ENCODE data around the gene ACER1.

The ACER1 gene

GRCh38 chr19:6272411-6272791 is 61.0 kb downstream of the ACER1 start:
- H3K4me3 ChIP-seq (ENCODE audit: low read depth, low read length) = no peak overlapping the region
- no peak for TF ChIP-seq POLR2A (IDR thresholded peaks at IDR 0.05; ENCODE audit: extremely low read depth, insufficient read length)
- DNase-seq (ENCODE audit: low read depth) = no peak

GRCh38 chr19:6271721-6272410 is 61.5 kb downstream of the ACER1 start:
- TF ChIP-seq MYC (IDR thresholded peaks at IDR 0.05; ENCODE audit: low read depth, low read length) = no peak
- TF ChIP-seq POLR2A (IDR thresholded peaks at IDR 0.05; ENCODE audit: extremely low read depth, insufficient read length) = no peak
- TF ChIP-seq CTCF (IDR thresholded peaks at IDR 0.05; ENCODE audit: low read depth, low read length) = no peak
- TF ChIP-seq MAX (IDR thresholded peaks at IDR 0.05; ENCODE audit: low read depth, low read length) = no peak
- no peak overlapping the region for H3K4me3 ChIP-seq (ENCODE audit: low read depth, low read length)
- DNase-seq (ENCODE audit: low read depth) = no peak

GRCh38 chr19:6271251-6271650 is 62.2 kb downstream of the ACER1 start:
- DNase-seq (ENCODE audit: low read depth) = no peak
- H3K4me3 ChIP-seq (ENCODE audit: low read depth, low read length) = no peak overlapping the region
- TF ChIP-seq CTCF (IDR thresholded peaks at IDR 0.05; ENCODE audit: low read depth, low read length) (no peak), MYC (IDR thresholded peaks at IDR 0.05; ENCODE audit: low read depth, low read length) (no peak), MAX (IDR thresholded peaks at IDR 0.05; ENCODE audit: low read depth, low read length) (no peak)

GRCh38 chr19:6270822-6271221 is 62.6 kb downstream of the ACER1 start:
- DNase-seq (ENCODE audit: low read depth) = no peak
- TF ChIP-seq POLR2A (IDR thresholded peaks at IDR 0.05; ENCODE audit: extremely low read depth, insufficient read length) (no peak), MAX (IDR thresholded peaks at IDR 0.05; ENCODE audit: low read depth, low read length) (no peak), CTCF (IDR thresholded peaks at IDR 0.05; ENCODE audit: low read depth, low read length) (no peak), MYC (IDR thresholded peaks at IDR 0.05; ENCODE audit: low read depth, low read length) (no peak)
- H3K4me3 ChIP-seq (ENCODE audit: low read depth, low read length) = no peak overlapping the region

GRCh38 chr19:6270076-6270745 is 63.2 kb downstream of the ACER1 start:
- no peak overlapping the region for H3K4me3 ChIP-seq (ENCODE audit: low read depth, low read length)
- TF ChIP-seq MAX (IDR thresholded peaks at IDR 0.05; ENCODE audit: low read depth, low read length) = no peak
- no peak for DNase-seq (ENCODE audit: low read depth)

- TF ChIP-seq MAX (IDR thresholded peaks at IDR 0.05; ENCODE audit: low read depth, low read length) = no peak
- no peak for DNase-seq (ENCODE audit: low read depth)
- H3K4me3 ChIP-seq (ENCODE audit: low read depth, low read length) = no peak overlapping the region
Observed at GRCh38 chr19:6269101-6269886, 64.1 kb downstream of the ACER1 start.

- H3K4me3 ChIP-seq (ENCODE audit: low read depth, low read length) = no peak overlapping the region
- DNase-seq (ENCODE audit: low read depth) = no peak
- TF ChIP-seq MAX (IDR thresholded peaks at IDR 0.05; ENCODE audit: low read depth, low read length) (no peak), CTCF (IDR thresholded peaks at IDR 0.05; ENCODE audit: low read depth, low read length) (no peak), POLR2A (IDR thresholded peaks at IDR 0.05; ENCODE audit: extremely low read depth, insufficient read length) (no peak), MYC (IDR thresholded peaks at IDR 0.05; ENCODE audit: low read depth, low read length) (no peak)
Observed at GRCh38 chr19:6268382-6268771, 65.0 kb downstream of the ACER1 start.
